Keratinocyte (primary cell): ENCODE measurements around the gene ANKS1B. TPM values are rescaled to one million over a fixed set of nuclear protein-coding genes. Genes with fewer than 3 reads are reported as not detected.

Experiments
- DNase-seq: peaks from one replicate; pipeline ENCODE4 v3.0.0-alpha.2; 2011; ENCODE audit warnings: low read depth, missing footprints, low spot score
- FAIRE-seq: peaks from 2 replicates; lab custom pipeline; 2011; peaks lifted over from hg19 to GRCh38; lab: Jason Lieb, UNC
- H2AFZ ChIP-seq: 2 replicates; pipeline ENCODE4 v1.6.0; 2012; ENCODE audit warnings: low read length, control low read depth, inconsistent platforms; ENCODE audit not compliant: control insufficient read depth
- H3K27ac ChIP-seq: 2 replicates; pipeline ENCODE4 v1.5.1; 2011; ENCODE audit warnings: low read length; ENCODE audit not compliant: control insufficient read depth, insufficient read depth
- H3K27me3 ChIP-seq: 3 replicates; pipeline ENCODE4 v1.6.0; 2011; ENCODE audit warnings: low read length; ENCODE audit not compliant: control insufficient read depth, insufficient read depth; ENCODE audit errors: extremely low read depth
- H3K36me3 ChIP-seq, 2 experiments: 2 replicates in 1 of 2; 3 replicates in 1 of 2; pipeline ENCODE4 v1.5.1; 2011; ENCODE audit warnings: low read length in 2 of 2, mild to moderate bottlenecking in 1 of 2; ENCODE audit not compliant: control insufficient read depth in 2 of 2, insufficient read depth in 2 of 2; ENCODE audit errors: extremely low read depth in 1 of 2
- H3K4me1 ChIP-seq: 3 replicates; pipeline ENCODE4 v1.5.1; 2011; ENCODE audit warnings: low read length; ENCODE audit not compliant: control insufficient read depth, insufficient read depth; ENCODE audit errors: extremely low read depth
- H3K4me2 ChIP-seq: 3 replicates; pipeline ENCODE4 v1.6.0; 2011; ENCODE audit warnings: low read depth, low read length; ENCODE audit not compliant: control insufficient read depth, insufficient read depth; ENCODE audit errors: extremely low read depth
- H3K4me3 ChIP-seq, 3 experiments: fragments of 200-600 bp in 1 of 3; sonication (generic) in 1 of 3; 2 replicates in 2 of 3; 3 replicates in 1 of 3; pipeline ENCODE4 v1.5.1; 2011 to 2016; ENCODE audit warnings: low read length in 3 of 3, mild to moderate bottlenecking in 3 of 3, control low read depth in 2 of 3, inconsistent platforms in 1 of 3, low read depth in 1 of 3, mixed read lengths in 1 of 3, mixed run types in 1 of 3, moderate library complexity in 1 of 3; ENCODE audit not compliant: control insufficient read depth in 2 of 3, insufficient read depth in 2 of 3; ENCODE audit errors: extremely low read depth in 1 of 3
- H3K79me2 ChIP-seq: 2 replicates; pipeline ENCODE4 v1.6.0; 2012; ENCODE audit warnings: low read length; ENCODE audit not compliant: control insufficient read depth, insufficient read depth
- H3K9ac ChIP-seq: 3 replicates; pipeline ENCODE4 v1.6.0; 2011; ENCODE audit warnings: low read length; ENCODE audit not compliant: control insufficient read depth, insufficient read depth; ENCODE audit errors: extremely low read depth
- H3K9me1 ChIP-seq: 3 replicates; pipeline ENCODE4 v1.6.0; 2011; ENCODE audit warnings: low read length; ENCODE audit not compliant: control insufficient read depth, insufficient read depth; ENCODE audit errors: extremely low read depth
- H3K9me3 ChIP-seq: 2 replicates; pipeline ENCODE4 v1.5.1; 2012; ENCODE audit warnings: low read depth, low read length; ENCODE audit not compliant: control insufficient read depth
- H4K20me1 ChIP-seq: 3 replicates; pipeline ENCODE4 v1.6.0; 2011; ENCODE audit warnings: low read length; ENCODE audit not compliant: control insufficient read depth, insufficient read depth; ENCODE audit errors: extremely low read depth
- CTCF ChIP-seq, 3 experiments: IDR thresholded peaks in 1 of 3; conservative IDR thresholded peaks in 1 of 3; optimal IDR thresholded peaks in 1 of 3; 2 replicates in 2 of 3; 3 replicates in 1 of 3; pipeline versions ENCODE3 to v1.5.1; 2011; ENCODE audit warnings: low read length in 3 of 3, mild to moderate bottlenecking in 3 of 3, moderate library complexity in 2 of 3, control low read depth in 1 of 3, inconsistent platforms in 1 of 3; ENCODE audit not compliant: insufficient read depth in 2 of 3; ENCODE audit errors: extremely low read depth in 1 of 3
- EZH2 ChIP-seq: IDR thresholded peaks from one replicate; pipeline ENCODE4 v1.6.1; 2012; ENCODE audit warnings: inconsistent platforms, mild to moderate bottlenecking, low read length, moderate library complexity
- dilution Hi-C: fragments of 300-500 bp; cut with MboI; formaldehyde crosslinking; loops from one replicate; pipeline ENCODE4 v1.7.0; 2020; ENCODE audit warnings: low sequenced_read_pairs; ENCODE audit not compliant: extremely low pct_ligation_motif_present
- polyA plus RNA-seq, 5 experiments: library from polyadenylated mRNA; depleted of rRNA in 3 of 5; stranded (reverse) in 3 of 5; stranded (forward) in 1 of 5; unstranded in 1 of 5; fragments of >200 nt; gene quantifications; 1 replicate in 1 of 5; 2 replicates in 3 of 5; 3 replicates in 1 of 5; pipeline versions ENCODE4 v1.2.1 to v1.2.3, GENCODE V29; 2011 to 2012; ENCODE audit warnings: missing spikeins in 2 of 5, low read depth in 1 of 5, low replicate concordance in 1 of 5

ANKS1B gene
- polyA plus RNA-seq, 1 donor (not counting 4 experiments of a cell fraction or from before 2014, with no cell fraction given) = not detected

- Histone ChIP-seq H3K4me3 (no peak overlapping the region), H3K36me3 (no peaks in the 10 kb centered on the region), H3K27me3 (no peaks in the 10 kb centered on the region), H3K9me1 (no peaks in the 10 kb centered on the region), H3K4me1 (no peaks in the 10 kb centered on the region), H3K4me2 (no peak overlapping the region), H3K9me3 (no peaks in the 10 kb centered on the region), H4K20me1 (no peaks in the 10 kb centered on the region), H2AFZ (no peak overlapping the region), H3K79me2 (no peaks in the 10 kb centered on the region), H3K9ac (no peak overlapping the region), H3K27ac (no peak overlapping the region)
- DNase-seq (peak; percentile 0), FAIRE-seq (no peak)
- dilution Hi-C loops = loop anchor here (25.0 kb wide), 1 partner anchor 375 kb away; no protein-coding TSS in a partner anchor
- TF ChIP-seq EZH2 (no peak), CTCF (optimal IDR thresholded peaks at IDR 0.05 in 1 of 3, IDR thresholded peaks at IDR 0.05 in 1 of 3, conservative IDR thresholded peaks at IDR 0.05 in 1 of 3; ENCODE audit: extremely low read depth in 1 of 3, insufficient read depth in 2 of 3, low read length in 3 of 3) (peak; percentile 54 to 65 (median 55))
These were observed 597.8 kb downstream of the ANKS1B start for GRCh38 chr12:99386907-99387306.

GRCh38 chr12:99383258-99383657 is 601.5 kb downstream of the ANKS1B start:
- Histone ChIP-seq H3K36me3 (no peaks in the 10 kb centered on the region), H3K9ac (no peak overlapping the region), H2AFZ (no peak overlapping the region), H3K79me2 (no peaks in the 10 kb centered on the region), H3K27me3 (no peaks in the 10 kb centered on the region), H3K4me1 (no peaks in the 10 kb centered on the region), H3K9me3 (no peaks in the 10 kb centered on the region), H3K4me3 (no peak overlapping the region), H3K4me2 (no peak overlapping the region), H3K27ac (no peak overlapping the region), H3K9me1 (no peaks in the 10 kb centered on the region), H4K20me1 (no peaks in the 10 kb centered on the region)
- FAIRE-seq (no peak), DNase-seq (no peak)
- no peak for TF ChIP-seq CTCF (optimal IDR thresholded peaks at IDR 0.05 in 1 of 3, IDR thresholded peaks at IDR 0.05 in 1 of 3, conservative IDR thresholded peaks at IDR 0.05 in 1 of 3; ENCODE audit: extremely low read depth in 1 of 3, insufficient read depth in 2 of 3, low read length in 3 of 3)
- no peak for TF ChIP-seq EZH2
- dilution Hi-C loops = loop anchor here (25.0 kb wide), 1 partner anchor 379 kb away; no protein-coding TSS in a partner anchor
